Left kidney (tissue), 2 donors: Measurements from ENCODE around the gene ERC1. TPM values are rescaled to one million over a fixed set of nuclear protein-coding genes. Genes with fewer than 3 reads are reported as not detected.
"Not testable (repeated sequence)": the region's sequence is repeated elsewhere in the genome, so short reads cannot be mapped to it uniquely, and the experiment has no call there.

Experiments used
- DNase-seq: peaks from one replicate; pipeline ENCODE4 v3.0.0-alpha.2; 2013
- polyA plus RNA-seq: library from polyadenylated mRNA; unstranded; fragments of 120-200 nt; gene quantifications from one replicate; pipeline ENCODE4 v1.2.1, GENCODE V29; 2013; ENCODE audit not compliant: insufficient read length

Gene ERC1
- polyA plus RNA-seq, 1 donor, result 44.3 TPM

DNA sequence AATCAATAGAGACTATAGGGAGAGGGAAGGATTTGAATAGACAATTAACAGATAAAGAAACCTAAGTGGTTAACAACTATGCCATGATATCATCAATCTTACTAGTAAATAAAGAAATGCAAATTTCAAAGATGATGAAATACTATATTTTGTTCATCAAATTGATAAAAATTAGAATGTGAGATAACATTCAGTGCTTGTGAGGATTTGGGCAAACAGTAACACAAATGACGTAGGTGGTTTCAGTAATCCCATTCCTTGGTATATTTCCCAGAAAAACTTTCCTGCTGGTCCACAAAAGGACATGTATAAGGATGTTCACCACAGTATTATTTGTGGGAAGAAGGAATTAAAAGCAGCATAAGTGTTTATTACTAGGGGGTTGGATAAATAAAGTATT is 136.0 kb downstream of the ERC1 start:
- no peak for DNase-seq

DNA sequence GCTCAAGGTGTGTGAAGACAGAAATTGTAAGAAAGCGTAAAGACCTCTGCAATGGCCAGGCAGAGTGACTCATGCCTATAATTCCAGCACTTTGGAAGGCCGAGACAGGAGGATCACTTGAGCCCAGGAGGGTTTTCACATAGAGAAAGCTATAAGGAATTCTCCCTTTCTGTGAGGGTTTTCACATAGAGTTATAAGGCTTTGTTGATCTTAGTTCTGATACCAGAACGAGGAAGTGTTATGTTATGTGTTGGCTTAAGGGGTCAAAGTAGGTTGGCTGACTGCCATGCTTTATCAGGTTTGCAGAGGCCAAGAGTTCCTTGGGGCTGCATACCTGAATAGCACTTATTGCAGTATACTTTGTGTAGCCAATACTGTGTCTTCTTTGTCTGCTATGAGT is 139.1 kb downstream of the ERC1 start:
- DNase-seq, result peak; percentile 6

- DNase-seq, result no peak
These were observed 139.5 kb downstream of the ERC1 start for GRCh38 chr12:1130571-1130970.

DNA sequence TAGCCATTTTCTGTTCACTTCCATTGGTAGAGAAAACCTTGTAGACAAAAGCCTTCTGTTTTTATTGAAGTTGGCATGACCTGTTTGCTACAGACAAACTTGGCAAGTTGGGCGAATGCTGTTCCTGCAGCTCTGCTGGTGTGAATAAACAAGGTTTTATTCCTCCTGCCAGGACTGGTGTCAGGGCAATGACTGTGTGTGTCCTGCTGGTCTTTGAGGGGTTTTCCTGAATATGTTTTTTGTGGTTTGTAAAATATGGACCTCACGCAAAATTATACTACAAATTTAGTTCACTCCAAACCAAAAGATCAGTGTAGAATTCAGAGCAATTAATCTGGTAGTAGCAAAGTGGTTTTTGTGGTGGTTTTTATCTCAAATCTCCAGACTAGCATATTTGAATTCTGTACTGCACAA is 140.8 kb downstream of the ERC1 start:
- DNase-seq, result no peak

- DNase-seq, result no peak
These were observed 141.3 kb downstream of the ERC1 start for GRCh38 chr12:1132311-1132710.

- DNase-seq, result no peak
These were observed 147.7 kb downstream of the ERC1 start for GRCh38 chr12:1138691-1139090.

DNA sequence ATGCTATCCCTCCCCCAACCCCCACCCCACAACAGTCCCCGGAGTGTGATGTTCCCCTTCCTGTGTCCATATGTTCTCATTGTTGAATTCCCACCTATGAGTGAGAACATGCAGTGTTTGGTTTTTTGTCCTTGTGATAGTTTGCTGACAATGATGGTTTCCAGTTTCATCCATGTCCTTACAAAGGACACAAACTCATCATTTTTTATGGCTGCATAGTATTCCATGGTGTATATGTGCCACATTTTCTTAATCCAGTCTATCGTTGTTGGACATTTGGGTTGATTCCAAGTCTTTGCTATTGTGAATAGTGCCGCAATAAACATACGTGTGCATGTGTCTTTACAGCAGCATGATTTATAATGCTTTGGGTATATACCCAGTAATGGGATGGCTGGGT is 155.7 kb downstream of the ERC1 start:
- DNase-seq, result not testable (repeated sequence)

- DNase-seq, result no peak
These were observed 156.8 kb downstream of the ERC1 start for GRCh38 chr12:1147821-1148220.

- DNase-seq, result no peak
These were observed 166.0 kb downstream of the ERC1 start for GRCh38 chr12:1157046-1157445.

DNA sequence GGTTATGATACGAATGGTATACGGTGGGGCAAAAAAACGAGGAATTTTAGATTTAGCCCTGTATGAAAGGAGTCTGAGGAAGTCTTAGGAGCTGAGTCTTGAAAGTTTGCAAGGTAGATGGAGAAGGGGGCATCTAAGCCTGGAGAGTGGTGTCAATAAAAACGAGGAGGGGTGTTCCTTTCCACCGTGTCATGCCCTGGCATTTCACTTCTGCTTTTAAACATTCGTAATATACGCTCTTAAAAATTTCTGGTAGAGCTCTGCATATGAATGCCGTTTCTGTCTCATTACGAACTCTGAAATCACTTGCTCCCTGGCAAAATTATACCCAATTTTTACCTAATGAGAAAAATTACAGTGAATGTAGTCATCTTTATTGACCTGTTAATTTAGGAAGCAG is 170.2 kb downstream of the ERC1 start:
- DNase-seq, result no peak

GRCh38 chr12:1162081-1162760 is 171.2 kb downstream of the ERC1 start:
- DNase-seq, result peak; percentile 12

- DNase-seq, result no peak
These were observed 176.8 kb downstream of the ERC1 start for GRCh38 chr12:1167784-1168183.

DNA sequence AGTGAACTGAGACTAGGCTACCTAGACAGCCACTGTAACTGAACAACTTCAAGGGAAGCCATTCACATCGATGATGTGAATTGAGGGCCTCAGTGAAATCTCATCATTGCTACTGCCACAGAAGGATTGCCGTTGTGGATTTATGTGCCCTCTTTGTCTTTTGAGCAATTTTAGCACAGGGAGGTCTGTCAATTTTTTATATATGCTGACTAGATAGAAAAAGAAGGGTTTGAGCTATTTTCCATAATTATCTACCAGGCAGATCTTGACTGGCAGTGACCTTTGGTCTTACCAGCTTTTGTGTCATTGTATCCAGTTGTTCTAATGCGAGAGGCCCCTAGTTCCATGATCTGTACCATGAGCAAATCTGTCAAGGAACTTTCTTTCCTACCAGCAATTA is 179.4 kb downstream of the ERC1 start:
- no peak for DNase-seq

DNA sequence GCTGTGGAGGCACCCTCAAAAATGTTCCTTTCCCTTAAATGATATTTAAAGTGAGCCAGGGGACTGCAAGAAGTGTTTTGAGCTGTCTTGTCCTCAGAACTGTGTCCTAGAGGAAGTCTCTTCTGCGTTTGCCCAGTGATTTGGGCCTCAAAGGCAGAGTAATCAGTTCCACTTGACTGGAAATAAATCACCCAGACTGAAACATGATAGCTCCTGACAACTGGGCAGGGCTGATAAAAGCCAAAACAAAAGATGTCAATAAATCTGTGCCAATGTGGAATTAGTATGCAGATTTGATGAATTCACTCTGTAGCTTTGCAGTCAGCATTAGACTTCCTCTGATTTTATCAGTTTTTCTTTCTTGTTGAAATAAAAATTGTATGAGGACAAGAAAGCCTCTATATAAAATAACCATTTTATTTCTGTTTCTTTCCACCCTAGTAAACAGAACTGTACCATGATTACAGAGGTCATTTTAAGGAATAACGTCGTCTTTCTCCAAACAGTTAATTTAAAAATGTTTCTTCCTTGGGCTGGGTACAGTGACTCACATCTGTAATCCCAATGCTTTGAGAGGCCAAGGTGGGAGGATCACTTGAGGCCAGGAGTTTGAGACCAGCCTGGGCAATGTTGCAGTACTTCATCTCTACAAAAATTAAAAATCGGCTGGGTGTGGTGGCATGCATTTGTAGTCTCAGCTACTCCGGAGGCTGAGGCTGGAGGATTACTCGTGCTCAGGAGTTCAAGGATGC is 180.8 kb downstream of the ERC1 start:
- DNase-seq, result peak; percentile 59

DNA sequence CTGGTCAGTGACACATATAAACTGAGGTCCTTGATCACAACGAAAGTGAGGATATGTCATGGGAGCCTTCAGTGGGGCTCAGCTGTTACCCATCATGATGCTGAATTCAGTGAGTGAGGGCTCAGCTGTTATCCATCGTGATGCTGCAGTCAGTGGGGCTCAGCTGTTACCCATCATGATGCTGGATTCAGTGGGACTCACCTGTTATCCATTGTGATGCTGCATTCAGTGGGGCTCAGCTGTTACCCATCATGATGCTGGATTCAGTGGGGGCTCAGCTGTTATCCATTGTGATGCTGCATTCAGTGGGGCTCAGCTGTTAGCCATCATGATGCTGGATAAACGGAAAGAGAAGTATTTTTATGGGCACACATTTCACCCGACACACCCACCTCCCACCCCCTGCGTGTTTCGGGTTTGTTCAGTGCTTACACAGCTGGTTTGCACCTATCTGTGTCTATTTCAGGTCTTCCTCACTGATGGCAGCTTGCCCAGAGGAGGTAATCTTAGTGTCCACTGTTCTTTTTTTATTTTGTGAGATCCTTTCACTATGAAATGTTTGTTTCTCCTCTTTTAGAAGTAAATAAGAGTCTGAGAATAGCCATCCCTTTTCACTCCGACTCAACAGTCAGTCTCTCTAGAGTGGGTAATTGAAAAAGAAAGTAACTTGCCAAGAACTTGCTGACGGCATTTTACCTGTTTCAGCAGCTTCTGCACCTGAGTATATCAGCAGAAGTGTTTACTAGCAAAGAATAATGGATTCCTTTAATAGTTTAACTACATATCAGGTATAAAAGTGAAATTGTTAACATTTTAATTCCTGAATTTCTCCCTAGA is 183.0 kb downstream of the ERC1 start:
- DNase-seq, result no peak

DNA sequence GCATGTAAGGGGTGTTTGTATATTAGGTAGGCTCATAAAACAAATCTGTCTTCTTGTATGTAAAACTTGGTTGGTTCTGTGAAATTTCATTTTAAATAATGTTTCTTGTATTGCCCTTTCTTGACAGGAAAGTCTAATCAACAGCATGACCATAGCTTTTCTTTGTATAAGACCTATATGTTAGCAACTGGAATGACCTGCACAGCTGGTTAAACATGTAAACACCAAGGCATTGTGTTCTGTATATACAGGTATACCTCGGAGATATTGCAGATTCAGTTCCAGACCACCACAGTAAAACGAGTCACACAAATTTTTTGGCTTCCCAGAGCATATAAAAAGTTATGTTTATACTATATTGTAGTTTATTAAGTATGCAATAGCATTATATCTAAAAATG is 183.6 kb downstream of the ERC1 start:
- DNase-seq, result no peak

DNA sequence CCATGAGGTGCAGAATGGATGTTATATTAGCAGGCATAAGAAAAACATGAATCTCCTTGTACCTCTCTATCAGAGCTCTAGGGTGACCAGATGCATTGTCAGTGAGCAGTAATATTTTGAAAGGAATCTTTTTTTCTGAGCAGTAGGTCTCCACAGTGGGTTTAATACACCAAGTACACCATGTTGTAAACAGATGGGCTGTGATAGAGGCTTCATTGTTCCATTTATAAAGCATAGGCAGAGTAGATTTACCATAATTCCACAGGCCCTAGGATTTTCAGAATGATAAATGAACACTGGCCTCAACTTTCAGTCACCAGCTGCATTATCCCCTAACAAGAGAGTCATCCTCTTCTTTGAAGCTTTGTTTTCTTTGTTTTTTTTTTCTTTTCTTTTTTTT is 185.2 kb downstream of the ERC1 start:
- no peak for DNase-seq

- DNase-seq, result no peak
These were observed 188.1 kb downstream of the ERC1 start for GRCh38 chr12:1179128-1179527.

DNA sequence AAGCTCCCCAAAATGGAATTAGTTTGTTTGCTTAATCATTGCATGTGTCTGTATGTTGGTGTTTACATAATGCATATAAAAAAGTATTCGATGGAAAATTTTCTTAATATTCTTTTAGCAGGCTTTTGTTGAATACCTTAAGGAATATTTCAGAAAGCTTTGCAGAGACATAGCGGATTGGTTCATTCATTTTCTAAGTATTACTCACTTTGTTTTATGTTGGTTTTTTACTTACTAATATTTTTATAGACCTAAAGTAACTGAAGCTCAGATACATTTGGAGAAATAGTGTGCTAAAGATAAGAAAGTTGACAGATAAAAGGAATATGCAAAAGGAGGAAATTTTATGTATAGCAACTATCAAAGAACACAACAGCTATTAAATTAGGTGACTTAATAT is 191.0 kb downstream of the ERC1 start:
- DNase-seq, result no peak

- no peak for DNase-seq
These were observed 193.4 kb downstream of the ERC1 start for GRCh38 chr12:1184402-1184801.

DNA sequence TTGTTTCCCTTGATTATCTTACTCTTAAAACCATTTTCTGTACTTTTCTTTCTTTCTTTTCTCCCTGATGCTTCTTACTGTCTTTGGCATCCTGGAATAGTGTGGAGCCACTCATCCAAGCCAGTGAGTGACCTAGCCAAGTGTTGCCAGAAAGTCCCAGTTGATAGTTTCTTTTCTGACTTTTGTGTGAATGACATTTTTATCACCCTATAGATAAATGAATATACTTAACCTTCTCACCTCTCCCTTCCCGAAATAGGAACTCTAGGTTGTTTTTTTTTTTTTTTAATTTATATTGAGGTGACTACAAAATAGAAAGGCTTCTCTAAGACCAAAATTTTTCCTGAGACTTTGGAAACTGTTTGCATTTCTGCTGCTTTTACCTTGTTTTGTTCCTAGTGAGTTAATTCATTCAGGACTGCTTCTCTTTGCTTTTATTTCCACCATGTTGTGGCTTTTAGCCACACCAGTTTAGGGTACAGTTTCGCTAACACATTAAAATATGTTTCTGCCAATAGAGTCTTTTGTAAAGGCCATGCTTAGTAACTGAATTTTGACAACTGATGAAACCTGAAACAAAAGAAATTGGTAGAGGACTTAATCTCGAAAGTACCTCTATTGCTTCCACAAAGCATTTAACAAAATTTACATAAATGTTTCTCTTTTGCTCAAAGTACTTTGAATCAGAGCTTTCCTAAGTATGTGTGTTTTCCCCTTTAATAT is 194.6 kb downstream of the ERC1 start:
- no peak for DNase-seq

DNA sequence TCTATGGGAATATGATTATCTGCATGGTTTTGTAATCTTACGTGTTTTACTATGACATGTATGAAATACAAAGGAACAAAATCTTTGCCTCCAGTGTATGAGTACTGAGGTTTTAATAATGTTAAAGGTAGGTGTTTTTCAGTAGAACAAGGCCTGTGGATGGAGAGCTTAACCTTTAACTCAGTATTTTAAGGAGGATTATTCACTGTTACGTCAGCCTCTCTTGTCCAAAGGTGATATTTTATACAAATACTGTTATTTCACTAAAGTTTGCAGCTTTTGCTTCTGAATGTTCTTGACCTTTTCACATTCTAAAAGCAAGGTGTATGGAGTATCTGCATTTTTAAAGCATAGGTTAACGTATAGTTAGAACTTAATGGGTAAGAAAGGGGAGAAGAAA is 195.3 kb downstream of the ERC1 start:
- no peak for DNase-seq
